ENCODE results near the gene FMO3.
A peak's percentile ranks its signal among the peaks of the same experiment; 100 is the strongest.

The FMO3 gene

DNA sequence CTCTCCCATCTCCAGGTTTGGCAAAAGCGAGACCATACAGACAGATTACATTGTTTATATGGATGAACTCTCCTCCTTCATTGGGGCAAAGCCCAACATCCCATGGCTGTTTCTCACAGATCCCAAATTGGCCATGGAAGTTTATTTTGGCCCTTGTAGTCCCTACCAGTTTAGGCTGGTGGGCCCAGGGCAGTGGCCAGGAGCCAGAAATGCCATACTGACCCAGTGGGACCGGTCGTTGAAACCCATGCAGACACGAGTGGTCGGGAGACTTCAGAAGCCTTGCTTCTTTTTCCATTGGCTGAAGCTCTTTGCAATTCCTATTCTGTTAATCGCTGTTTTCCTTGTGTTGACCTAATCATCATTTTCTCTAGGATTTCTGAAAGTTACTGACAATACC is 26.4 kb downstream of the FMO3 start:
- no peak for DNase-seq

DNA sequence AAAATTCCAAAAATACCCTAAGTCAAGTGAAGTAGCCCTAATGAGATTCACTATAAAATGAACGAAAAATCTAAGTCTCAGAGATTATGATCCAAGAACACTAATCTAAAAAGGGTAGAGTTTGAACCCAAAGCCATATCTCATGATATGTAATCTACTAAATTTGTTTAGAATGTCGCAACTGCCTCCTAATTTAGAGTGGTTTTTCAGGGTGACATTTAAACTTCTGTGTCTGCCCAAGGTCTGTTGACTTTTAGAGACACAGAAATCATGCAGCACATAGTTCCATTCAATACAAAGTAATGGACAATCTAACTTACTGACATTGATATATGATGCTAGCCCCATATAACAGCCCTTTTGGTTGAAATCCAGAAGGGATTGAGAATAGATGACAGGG is 28.9 kb downstream of the FMO3 start:
- DNase-seq: no peak

DNA sequence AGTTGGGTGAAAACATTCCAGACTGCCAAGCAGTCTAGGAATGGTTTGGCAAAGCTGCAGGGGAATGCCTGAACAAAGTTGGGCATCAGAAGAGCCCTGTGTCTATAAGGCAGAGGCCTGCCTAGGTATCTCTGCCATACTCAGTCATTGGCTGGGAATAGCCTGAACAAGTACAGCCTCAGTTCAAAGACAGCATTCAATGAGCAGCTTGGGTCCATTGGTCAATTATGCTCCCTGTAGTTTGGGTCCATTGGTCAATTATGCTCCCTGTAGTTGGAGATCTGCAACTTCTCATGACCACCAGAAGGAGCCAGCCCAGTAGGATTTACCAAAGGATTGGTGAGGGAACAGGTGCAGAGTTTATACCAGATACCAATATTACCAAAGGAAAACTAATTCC is 31.6 kb downstream of the FMO3 start:
- DNase-seq: no peak

GRCh38 chr1:171122893-171123292 is 32.2 kb downstream of the FMO3 start:
- DNase-seq: no peak

DNA sequence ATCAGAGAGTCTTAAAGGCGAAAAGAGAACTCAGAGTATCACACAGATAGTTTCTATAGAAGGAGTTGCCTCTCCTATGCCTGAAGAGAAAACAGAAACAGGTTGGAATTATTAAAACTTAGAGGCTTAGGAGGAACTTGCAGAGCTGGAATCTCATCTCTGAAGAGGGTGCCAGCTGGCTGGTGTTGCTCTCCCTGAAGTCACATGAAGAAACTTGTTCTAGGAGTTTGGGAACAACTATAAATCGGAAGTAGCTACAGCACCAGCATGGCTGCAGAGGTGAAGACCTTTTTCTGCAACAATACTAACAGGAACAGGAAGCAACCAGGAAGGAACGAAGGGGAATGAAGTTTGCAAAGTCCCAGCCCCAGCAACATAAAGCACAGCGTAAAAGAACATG is 35.8 kb downstream of the FMO3 start:
- no peak for DNase-seq

DNA sequence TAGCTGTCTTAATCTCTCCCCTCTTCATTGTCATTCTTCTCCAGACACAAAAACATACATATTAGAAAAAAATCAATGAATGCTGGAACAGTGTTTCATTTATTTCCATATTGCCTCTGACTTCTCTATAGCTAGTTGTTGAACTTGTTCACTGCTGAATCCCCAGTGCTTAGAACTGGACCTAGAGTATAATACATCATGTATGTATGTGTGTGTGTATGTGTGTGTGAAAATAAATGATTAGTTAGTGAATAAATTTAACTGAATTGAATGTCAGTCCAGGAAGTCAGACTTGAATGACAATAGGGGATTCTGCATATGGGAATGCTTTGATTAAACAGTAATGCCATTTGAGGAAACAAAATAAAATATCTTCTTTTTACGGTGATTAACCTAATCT is 36.4 kb downstream of the FMO3 start:
- DNase-seq: no peak

- DNase-seq: no peak
Observed at GRCh38 chr1:171127501-171127900, 36.8 kb downstream of the FMO3 start.

DNA sequence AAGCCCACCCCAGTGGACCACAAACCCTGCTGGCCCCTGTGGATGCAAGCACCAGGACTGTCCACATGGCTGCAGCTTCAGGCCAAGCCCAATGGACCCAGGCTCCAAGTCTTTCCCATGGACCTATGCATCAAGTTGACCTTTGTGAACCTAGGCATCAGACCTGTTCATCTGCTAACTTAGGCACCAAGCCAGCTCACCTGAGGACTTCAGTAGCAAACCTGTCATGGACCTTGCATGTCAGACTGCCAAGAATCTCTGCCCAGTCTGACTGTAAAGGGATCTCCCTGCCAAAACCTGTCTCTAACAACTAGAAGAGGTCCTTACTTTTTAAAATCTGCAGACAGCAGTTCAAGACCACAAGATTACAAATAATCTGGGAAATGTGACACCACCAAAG is 37.8 kb downstream of the FMO3 start:
- no peak for DNase-seq

GRCh38 chr1:171134204-171134923 is 43.7 kb downstream of the FMO3 start:
- no peak for DNase-seq

GRCh38 chr1:171137580-171137979 is 46.9 kb downstream of the FMO3 start:
- DNase-seq: no peak

DNA sequence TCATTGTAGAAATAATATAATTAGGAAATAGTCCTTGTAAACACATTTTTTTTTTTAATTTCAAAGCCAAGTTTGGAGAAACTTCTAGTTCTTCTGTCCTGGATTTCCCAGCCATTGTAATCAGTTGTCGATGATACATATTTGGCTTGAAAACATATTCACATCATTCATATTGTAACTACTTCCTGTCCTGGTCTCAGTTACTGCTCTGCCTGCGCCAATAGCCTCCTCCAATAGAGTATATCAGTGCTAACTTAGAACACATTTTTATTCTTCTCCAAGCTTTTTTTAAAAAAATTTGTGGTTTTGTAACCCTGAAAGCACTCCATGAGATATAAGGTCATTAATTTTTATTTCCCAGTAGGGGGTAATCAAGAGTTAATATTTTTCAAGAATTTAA is 48.3 kb downstream of the FMO3 start:
- no peak for DNase-seq

DNA sequence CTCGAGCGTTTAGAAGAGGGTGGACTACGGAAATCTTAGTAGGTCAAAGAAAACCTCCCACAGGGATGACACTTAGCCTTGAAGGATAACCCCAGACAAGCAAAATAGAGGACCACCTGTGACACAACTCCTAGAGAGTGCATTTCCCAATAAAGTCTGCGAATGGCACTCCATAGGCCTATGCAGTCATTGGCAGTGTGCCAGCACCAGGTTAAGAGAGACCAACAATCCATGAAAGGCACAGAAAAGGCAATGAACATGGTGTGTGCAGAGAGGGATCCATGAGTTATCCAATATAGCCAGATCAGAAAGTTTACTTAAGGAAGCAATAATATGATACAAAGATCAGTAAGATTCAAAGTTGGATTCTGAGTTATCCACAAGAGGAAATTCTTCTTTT is 49.2 kb downstream of the FMO3 start:
- no peak for DNase-seq

- no peak for DNase-seq
Observed at GRCh38 chr1:171140401-171140800, 49.7 kb downstream of the FMO3 start.

DNA sequence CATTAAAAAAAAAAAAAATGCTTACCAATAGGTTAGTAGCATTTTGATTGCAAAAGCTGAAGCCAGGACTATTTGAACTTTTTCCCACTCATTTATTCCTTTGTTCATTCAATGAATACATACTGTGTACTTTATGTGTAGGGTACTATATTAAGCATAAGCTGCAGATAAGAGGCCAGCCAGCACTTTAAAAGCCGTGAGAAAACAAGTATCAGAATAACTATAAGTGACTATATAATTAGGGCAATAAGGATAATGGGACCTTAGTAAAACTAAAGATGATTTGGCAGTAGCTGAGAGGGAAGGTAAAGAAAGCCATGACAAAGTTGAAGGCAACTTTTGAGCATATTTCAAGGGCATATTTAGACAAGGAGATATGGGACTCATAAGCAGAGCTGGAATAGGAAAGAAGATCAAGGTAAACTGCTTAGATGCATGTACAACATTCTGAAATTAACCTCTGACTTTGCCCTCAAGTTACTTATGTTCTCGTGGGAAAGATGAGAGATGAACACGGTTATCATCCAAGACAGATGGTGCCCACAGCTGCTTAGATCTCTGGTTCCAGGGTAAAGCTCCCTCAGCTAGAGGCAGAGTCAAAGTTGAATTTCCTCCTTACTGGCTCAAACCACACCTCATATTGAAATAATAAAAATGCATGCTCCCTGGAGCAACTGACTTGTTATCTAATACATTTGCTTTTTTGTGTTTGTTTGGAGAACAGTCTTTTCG is 50.4 kb downstream of the FMO3 start:
- DNase-seq: peak; percentile 74 to 85

DNA sequence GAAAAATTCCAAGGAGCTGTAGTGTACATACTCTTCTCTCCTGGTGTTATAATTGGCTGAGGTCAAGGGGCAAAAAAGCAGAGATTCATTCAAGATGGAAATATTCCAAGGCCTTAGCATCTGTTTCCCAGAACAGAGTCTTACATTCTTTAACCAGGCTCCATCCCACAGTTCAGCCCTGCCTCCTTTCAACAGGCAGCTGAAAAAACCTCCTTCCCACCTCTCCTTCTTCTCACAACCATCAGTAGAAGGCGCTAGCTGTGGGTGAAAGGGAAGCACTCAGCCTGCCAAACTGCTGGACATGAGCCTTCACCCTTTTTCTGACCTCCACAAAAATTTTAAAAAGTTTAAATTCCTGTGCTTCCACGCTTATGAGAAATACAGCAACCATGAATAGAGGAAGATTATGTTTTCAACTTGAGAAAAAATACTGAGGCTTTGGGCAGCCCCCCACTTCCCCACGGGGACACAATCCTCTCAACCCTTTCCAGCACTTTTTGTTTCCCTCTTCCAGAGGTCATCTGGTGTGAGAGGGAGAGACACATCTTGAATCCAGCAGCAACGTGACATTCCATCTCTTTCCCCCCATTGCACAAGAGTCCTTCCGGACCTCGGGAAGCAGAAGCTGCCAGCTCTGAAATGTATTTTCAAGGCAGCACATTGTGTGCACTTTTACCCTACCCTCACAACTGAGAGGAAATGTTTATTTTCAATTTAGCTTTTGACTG is 51.1 kb downstream of the FMO3 start:
- peak in 1 of 2 experiments; percentile 32 for DNase-seq

DNA sequence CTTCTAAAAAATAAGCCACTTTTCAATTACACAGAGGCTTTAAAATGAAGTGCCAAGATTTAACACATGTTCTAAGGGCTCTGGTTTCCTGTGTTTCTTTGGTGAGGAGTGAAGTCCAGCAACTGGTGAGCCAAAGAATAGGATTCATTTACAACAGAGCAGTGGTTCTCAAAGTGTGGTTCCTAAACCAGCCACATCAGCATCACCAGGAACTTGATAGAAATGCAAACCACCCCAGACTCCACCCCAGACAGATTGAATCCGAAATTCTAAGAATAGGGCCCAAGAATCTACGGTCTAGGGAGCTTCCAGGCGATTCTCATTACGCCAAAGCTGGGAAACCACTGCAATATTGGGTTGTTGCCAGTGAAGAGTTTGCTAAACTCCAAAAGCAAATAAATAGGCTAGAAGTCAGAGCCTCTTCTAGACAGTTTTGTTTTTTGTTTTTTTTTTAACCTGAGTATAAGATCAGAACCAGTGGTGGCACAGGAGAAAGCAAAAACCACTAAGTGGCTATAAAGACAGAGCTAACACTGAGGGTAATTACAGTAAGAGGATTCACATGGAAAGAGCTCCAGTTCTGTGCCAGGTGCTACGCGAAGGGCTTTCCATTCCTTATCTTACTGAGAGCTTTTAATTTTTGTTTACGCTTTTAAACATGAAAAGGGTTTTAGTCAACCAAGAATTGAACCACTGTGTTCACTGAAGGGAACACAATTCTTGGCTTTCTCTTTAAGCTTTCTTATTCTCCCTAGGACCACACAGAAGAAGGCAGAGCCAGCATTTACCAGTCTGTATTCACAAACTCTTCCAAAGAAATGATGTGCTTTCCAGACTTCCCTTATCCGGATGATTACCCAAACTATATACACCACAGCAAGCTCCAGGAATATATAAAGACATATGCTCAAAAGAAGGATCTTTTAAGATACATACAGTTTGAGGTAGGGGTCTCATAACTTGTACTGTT is 52.0 kb downstream of the FMO3 start:
- DNase-seq: peak in 1 of 2 experiments; percentile 41

DNA sequence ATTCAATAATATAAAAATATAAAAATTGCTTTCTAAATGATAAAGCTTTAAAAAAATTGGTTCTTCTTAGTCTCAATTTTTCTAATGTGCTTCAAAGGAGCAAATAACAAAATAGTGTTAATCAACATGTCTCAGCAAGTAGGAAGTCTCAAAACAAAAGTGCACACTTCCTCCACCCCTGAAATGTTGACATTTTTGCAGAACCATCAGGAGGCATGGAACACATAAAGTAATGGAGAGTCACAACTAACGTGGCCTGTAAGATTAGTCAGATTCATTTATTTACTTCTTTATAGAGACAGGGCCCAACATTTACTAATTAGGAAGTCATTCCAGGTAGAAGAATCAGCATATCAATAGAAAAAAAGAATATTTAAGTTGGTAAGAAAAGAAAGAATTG is 59.5 kb downstream of the FMO3 start:
- DNase-seq: no peak

GRCh38 chr1:171152549-171152948 is 61.8 kb downstream of the FMO3 start:
- peak in 1 of 2 experiments; percentile 35 for DNase-seq

DNA sequence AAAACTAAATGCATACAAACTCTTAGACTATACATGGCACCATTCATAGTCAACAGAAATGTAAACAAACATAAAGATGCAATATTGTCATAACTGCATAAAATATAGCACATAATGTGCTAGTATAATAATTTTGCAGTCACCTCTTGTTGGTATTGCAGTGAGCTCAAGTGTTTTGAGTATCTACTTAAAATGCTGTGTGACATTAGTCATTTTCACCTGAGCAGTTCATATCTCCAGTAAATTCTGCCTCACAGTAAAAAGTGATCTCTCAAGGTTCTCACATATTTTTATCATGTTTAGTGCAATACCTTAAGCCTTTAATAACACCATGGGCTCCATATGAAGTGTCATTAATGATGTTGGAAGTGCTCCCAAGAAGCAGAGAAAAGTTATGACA is 64.8 kb downstream of the FMO3 start:
- no peak for DNase-seq

- DNase-seq: no peak
Observed at GRCh38 chr1:171158096-171158495, 67.4 kb downstream of the FMO3 start.

DNA sequence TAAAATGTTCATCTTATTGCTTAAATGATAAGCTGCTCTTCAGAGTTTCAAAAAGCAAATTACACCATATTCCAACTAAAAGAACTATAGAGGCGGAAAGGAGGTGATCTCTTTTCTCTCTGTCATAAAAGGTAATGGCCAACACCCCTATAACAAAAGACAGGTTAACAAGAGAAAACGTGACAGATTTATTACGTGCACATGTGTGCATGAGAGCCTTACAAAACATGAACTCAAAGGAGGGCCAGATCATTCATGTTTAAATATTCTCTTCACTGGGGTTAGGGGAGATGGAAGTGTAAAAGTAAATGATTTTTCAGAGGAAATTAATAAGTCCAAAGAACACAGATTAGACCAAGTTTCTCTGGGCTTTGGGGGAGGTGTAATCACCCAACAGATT is 67.8 kb downstream of the FMO3 start:
- DNase-seq: no peak

GRCh38 chr1:171159148-171159547 is 68.4 kb downstream of the FMO3 start:
- DNase-seq: no peak

- DNase-seq: no peak
Observed at GRCh38 chr1:171160211-171160610, 69.5 kb downstream of the FMO3 start.
